Measurements from ENCODE around the gene SPARCL1.
A peak's percentile ranks its signal among the peaks of the same experiment; 100 is the strongest.
"Not testable (repeated sequence)": the region's sequence is repeated elsewhere in the genome, so short reads cannot be mapped to it uniquely, and the experiment has no call there.

Gene SPARCL1

DNA sequence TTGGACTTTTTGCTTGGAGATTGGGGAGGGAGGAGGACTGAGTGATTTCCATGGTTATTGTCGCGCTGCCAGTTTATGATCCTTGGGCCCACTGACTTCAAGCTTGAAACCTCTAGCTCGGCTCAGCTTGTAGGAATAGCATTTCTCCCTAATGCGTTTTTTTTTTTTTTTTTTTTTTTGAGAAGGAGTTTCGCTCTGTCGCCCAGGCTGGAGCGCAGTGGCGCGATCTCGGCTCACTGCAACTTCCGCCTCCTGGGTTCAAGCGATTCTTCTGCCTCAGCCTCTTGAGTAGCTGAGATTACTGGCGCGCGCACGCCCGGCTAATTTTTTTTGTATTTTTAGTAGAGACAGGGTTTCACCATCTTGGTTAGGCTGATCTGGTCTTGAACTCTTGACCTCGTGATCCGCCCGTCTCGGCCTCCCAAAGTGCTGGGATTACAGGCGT is 105.1 kb downstream of the SPARCL1 start:
- peaks cover 19% of the 10 kb centered on the region for H3K4me1 Mint-ChIP-seq (ENCODE audit: low read depth)
- H3K27me3 Mint-ChIP-seq (ENCODE audit: low read depth); H3K27ac Mint-ChIP-seq; H3K9me3 Mint-ChIP-seq; H3K36me3 Mint-ChIP-seq (ENCODE audit: low read depth): not testable (repeated sequence)
- H3K4me3 Mint-ChIP-seq, result peak overlapping the region; percentile 82

All from T-helper 1 cell treated with Interleukin-12 subunit alpha and Interleukin-12 subunit beta and Interleukin-4 antibody, amounts not matched to agents 30 μg/mL and 1 μg/mL, for 36 hours (primary cell).